ENCODE results near the gene TXLNA.
"Not testable (repeated sequence)": the region's sequence is repeated elsewhere in the genome, so short reads cannot be mapped to it uniquely, and the experiment has no call there.

DNA sequence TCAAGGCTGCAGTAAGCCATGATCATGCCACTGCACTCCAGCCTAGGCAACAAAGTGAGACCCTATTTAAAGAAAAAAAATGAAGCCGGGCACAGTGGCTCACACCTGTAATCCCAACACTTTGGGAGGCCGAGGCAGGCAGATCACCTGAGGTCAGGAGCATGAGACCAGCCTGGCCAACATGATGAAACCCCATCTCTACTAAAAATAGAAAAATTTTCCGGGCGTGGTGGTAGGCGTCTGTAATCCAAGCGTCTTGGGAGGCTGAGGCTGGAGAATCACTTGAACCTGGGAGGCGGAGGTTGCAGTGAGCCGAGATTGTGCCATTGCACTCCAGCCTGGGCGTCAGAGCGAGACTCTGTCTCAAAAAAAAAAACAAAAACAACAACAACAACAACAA, 13.8 kb upstream of the TXLNA start:
- TF ChIP-seq POLR2A, POLR2AphosphoS5 (IDR thresholded peaks at IDR 0.05): not testable (repeated sequence)
- TF ChIP-seq, protein P1, sequence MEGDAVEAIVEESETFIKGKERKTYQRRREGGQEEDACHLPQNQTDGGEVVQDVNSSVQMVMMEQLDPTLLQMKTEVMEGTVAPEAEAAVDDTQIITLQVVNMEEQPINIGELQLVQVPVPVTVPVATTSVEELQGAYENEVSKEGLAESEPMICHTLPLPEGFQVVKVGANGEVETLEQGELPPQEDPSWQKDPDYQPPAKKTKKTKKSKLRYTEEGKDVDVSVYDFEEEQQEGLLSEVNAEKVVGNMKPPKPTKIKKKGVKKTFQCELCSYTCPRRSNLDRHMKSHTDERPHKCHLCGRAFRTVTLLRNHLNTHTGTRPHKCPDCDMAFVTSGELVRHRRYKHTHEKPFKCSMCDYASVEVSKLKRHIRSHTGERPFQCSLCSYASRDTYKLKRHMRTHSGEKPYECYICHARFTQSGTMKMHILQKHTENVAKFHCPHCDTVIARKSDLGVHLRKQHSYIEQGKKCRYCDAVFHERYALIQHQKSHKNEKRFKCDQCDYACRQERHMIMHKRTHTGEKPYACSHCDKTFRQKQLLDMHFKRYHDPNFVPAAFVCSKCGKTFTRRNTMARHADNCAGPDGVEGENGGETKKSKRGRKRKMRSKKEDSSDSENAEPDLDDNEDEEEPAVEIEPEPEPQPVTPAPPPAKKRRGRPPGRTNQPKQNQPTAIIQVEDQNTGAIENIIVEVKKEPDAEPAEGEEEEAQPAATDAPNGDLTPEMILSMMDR (IDR thresholded peaks at IDR 0.05): not testable (repeated sequence)
